Colon (tissue), 2 donors: Measurements from ENCODE around the gene PRDX5.

ENCODE experiments used
- FAIRE-seq: peaks from 2 replicates; lab custom pipeline; 2012; peaks lifted over from hg19 to GRCh38; lab: Jason Lieb, UNC
- donor health status: control.
- donor health status: control.

PRDX5 gene

DNA sequence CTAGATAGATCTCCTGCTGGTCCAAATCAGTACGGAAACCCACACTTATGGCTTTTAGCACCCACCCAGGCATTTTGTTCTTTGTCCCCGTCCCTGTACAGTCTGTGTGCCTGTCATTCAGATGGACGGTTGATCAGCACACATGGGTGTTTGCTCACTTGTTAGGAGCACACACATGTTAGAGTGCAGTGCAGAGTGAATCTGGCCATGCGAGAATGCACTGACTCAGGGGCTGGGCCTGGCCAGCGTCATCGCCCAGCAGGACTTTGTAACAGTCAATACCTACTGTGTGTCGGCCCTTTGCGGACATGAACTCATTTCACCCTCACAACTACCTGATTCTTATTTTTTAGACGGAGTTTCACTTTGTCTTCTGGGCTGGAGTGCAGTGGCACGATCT lies 44.4 kb downstream of the PRDX5 start:
- no peak for FAIRE-seq

DNA sequence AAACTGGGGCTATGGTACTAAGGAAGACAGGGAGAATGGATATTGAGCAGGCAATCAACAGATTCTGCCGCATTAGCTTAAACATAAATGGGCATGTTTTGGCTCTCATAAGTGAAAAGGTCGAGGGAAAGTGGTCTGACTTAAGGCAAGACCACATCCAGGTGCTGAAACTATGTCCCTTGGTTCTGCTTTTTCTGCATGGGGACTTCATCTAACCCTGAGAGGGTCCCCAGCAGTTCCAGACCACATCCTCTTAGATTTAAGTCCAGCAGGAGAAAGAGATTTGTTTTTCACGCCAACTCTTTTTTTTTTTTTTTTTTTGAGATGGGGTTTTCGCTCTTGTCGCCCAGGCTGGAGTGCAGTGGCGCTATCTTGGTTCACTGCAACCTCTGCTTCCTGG lies 46.5 kb downstream of the PRDX5 start:
- FAIRE-seq: no peak

DNA sequence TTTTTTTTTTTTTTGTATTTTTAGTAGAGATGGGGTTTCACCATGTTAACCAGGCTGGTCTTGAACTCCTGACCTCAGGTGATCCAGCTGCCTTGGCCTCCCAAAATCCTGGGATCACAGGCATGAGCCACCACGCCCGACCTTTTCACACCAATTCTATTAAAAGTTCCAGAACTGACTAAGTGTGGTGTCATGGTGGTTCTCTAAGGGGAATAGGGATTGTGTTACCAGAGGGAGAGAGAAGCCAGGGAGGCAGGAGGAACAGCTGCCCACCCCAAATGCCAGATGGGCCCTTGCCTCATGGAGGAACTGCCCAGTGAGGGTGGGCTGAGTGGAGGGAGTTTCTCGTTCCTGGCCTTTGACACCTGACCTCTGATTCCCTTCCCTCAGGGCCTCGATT lies 47.0 kb downstream of the PRDX5 start:
- no peak for FAIRE-seq

DNA sequence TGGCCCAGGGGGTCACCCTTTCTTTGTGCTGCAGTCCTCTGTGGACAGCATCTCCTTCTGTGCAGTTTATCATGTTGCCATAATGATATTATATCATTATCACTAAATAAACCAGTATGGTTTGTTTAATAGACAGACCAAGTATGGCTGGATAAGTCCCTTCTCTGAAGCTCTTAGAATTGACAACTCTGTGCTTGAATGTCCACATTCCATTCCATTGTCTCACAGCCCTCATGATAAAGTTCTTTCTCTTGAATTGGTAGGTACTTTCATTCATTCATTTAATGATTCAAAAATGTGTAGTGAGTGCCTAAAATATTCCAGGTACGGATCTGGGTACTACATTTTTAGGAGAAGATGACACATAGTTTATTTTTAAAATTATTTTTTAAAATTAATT lies 48.8 kb downstream of the PRDX5 start:
- FAIRE-seq: no peak

DNA sequence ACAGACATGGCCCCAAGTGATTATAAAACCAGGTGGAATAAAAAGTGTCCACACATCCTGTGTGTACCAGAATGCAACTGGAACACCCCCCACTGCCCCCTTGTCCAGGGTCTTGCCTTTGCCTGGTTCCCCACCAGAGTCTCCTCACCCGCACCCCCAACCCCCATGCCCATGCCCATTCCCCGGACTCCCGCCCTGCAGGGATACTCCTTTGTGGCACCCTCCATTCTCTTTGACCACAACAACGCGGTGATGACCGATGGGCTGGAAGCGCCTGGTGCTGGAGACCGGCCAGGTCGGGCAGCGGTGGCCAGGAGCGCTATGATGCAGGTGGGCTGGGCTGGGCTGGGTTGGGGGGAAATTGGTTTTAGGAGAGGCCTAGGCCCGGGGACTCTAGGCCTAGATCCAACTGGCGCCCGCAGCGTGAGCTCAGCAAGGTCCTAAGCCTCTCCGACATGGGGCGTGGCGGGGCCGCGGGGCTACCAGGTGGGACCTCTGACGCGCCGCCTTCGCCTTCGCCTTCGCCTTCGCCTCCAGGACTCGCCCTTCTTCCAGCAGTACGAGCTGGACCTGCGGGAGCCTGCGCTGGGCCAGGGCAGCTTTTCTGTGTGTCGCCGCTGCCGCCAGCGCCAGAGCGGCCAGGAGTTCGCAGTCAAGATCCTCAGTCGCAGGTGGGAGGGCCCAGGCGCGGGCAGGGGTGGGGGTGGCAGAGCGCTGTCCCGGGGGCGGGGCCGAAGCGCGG lies 50.2 kb downstream of the PRDX5 start:
- no peak for FAIRE-seq

DNA sequence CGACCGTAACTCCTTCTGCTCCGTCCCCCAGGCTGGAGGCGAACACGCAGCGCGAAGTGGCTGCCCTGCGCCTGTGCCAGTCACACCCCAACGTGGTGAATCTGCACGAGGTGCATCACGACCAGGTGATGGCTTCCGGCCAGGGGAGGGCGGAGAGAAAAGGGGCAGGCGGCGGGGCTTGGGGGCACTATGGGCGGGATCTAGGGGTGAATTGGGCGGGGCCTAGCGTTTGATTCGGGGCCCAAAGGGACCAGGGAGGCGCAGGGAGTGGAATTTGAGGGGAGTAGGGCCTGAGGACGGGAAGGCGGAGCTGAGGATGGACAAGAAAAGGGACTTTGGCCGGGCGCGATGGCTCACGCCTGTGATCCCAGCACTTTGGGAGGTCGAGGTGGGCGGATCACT lies 50.8 kb downstream of the PRDX5 start:
- FAIRE-seq: no peak

DNA sequence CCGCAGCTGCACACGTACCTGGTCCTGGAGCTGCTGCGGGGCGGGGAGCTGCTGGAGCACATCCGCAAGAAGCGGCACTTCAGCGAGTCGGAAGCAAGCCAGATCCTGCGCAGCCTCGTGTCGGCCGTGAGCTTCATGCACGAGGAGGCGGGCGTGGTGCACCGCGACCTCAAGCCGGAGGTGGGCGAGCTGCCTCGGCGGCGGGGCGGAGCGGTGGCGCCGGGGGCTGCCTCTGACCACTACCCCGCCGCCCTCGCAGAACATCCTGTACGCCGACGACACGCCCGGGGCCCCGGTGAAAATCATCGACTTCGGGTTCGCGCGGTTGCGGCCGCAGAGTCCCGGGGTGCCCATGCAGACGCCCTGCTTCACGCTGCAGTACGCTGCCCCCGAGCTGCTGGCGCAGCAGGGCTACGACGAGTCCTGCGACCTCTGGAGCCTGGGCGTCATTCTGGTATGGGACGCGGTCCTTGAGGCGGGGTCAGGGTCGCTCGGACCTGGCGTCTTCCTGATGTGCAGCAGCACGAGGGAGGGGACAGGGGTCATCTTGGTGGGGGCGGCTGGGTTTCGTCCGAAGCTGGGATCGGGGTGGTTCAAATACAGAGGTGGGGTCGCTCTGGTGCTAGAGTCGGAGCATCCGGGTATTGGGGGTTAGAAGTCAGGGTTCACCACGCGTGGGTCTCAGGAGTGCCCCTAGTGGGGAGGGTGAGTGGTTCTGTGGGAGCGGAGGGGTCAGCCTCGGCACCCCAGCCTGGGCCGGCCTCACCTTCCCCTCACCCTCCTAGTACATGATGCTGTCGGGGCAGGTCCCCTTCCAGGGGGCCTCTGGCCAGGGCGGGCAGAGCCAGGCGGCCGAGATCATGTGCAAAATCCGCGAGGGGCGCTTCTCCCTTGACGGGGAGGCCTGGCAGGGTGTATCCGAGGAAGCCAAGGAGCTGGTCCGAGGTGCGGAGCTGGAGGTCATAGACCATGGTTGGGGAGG lies 51.8 kb downstream of the PRDX5 start:
- no peak for FAIRE-seq

DNA sequence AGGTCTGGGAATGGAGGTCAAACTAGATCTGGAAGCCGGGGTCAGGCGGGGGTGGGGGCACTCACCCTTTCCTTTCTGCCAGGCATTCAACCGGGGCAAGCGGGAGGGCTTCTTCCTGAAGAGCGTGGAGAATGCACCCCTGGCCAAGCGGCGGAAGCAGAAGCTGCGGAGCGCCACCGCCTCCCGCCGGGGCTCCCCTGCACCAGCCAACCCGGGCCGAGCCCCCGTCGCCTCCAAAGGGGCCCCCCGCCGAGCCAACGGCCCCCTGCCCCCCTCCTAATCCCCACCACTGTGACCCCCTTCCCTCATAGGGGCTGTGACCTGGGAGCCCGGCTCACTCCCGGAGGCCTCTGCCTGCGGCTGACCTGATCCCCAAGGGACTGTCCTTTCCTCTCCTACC lies 53.3 kb downstream of the PRDX5 start:
- no peak for FAIRE-seq
